Endothelial cell of umbilical vein (primary cell): ENCODE data around the gene MOCOS. TPM values are rescaled to one million over a fixed set of nuclear protein-coding genes. Genes with fewer than 3 reads are reported as not detected.

Source experiments
- BruUV-seq: library from RNA; stranded (reverse); fragments of 400-500 nt; replicated peaks from 2 replicates; lab custom pipeline; 2021; lab: Mats Ljungman, UMichigan
- CTCF ChIA-PET: fragments of 300-600, 350-600 bp; sonication (Branson Sonifier 250); formaldehyde crosslinking; loops from one replicate; lab custom pipeline; 2021; ENCODE audit warnings: antibody characterized with exemption, inconsistent platforms; lab: Charles Lee
- POLR2A ChIA-PET: fragments of 300-600, 350-600 bp; sonication (Branson Sonifier 250); formaldehyde crosslinking; loops from one replicate; lab custom pipeline; 2021; ENCODE audit warnings: antibody characterized with exemption, inconsistent platforms; lab: Charles Lee
- DNase-seq: peaks from one replicate; pipeline ENCODE4 v3.0.0-alpha.2; 2011; ENCODE audit warnings: low read depth, low spot score
- FAIRE-seq: peaks from 2 replicates; lab custom pipeline; 2011; peaks lifted over from hg19 to GRCh38; lab: Jason Lieb, UNC
- H2AFZ ChIP-seq: 2 replicates; pipeline ENCODE4 v1.6.0; 2012; ENCODE audit warnings: low read depth, low read length, control low read depth, inconsistent platforms
- H3K27ac ChIP-seq: 2 replicates; pipeline ENCODE4 v1.5.1; 2011; ENCODE audit warnings: low read depth, mild to moderate bottlenecking, control low read depth, low read length, moderate library complexity; ENCODE audit not compliant: insufficient read depth
- H3K27me3 ChIP-seq, 2 experiments: 2 replicates each; pipeline versions ENCODE4 v1.6.0 to v1.6.1; 2011; ENCODE audit warnings: low read length in 2 of 2, mixed read lengths in 1 of 2; ENCODE audit not compliant: control insufficient read depth in 2 of 2, insufficient read depth in 2 of 2
- H3K36me3 ChIP-seq, 2 experiments: 2 replicates in 1 of 2; 3 replicates in 1 of 2; pipeline ENCODE4 v1.5.1; 2011; ENCODE audit warnings: low read length in 2 of 2, mild to moderate bottlenecking in 1 of 2, moderate library complexity in 1 of 2; ENCODE audit not compliant: control insufficient read depth in 2 of 2, insufficient read depth in 2 of 2; ENCODE audit errors: extremely low read depth in 1 of 2
- H3K4me1 ChIP-seq: 3 replicates; pipeline ENCODE4 v1.5.1; 2011; ENCODE audit warnings: mild to moderate bottlenecking, low read length; ENCODE audit not compliant: control insufficient read depth, insufficient read depth; ENCODE audit errors: extremely low read depth
- H3K4me2 ChIP-seq: 2 replicates; pipeline ENCODE4 v1.6.1; 2011; ENCODE audit warnings: low read length, control low read depth, mixed read lengths; ENCODE audit not compliant: insufficient read depth
- H3K4me3 ChIP-seq, 3 experiments: fragments of 200-600 bp in 1 of 3; sonication (generic), shearing (Covaris generic) in 1 of 3; replicated peaks in 1 of 3; 2 replicates each; pipeline ENCODE4 v1.5.1; 2011 to 2016; ENCODE audit warnings: control low read depth in 3 of 3, low read length in 3 of 3, mild to moderate bottlenecking in 2 of 3, inconsistent platforms in 1 of 3, low read depth in 1 of 3, moderate library complexity in 1 of 3; ENCODE audit not compliant: insufficient read depth in 1 of 3
- H3K79me2 ChIP-seq: 2 replicates; pipeline ENCODE4 v1.6.0; 2012; ENCODE audit warnings: low read length, inconsistent platforms; ENCODE audit not compliant: control insufficient read depth, insufficient read depth
- H3K9ac ChIP-seq: replicated peaks from 2 replicates; pipeline ENCODE3; 2011; ENCODE audit warnings: low read length, control low read depth; ENCODE audit not compliant: insufficient read depth; ENCODE audit errors: extremely low read depth
- H3K9me1 ChIP-seq: replicated peaks from 3 replicates; pipeline ENCODE4 v1.6.0; 2011; ENCODE audit warnings: mild to moderate bottlenecking, low read length; ENCODE audit not compliant: control insufficient read depth, insufficient read depth; ENCODE audit errors: extremely low read depth
- H3K9me3 ChIP-seq: replicated peaks from 2 replicates; pipeline ENCODE4 v1.5.1; 2012; ENCODE audit warnings: low read length, inconsistent platforms; ENCODE audit not compliant: control insufficient read depth, insufficient read depth
- H4K20me1 ChIP-seq: replicated peaks from 2 replicates; pipeline ENCODE3; 2011; ENCODE audit warnings: mild to moderate bottlenecking, low read length; ENCODE audit not compliant: control insufficient read depth, insufficient read depth; ENCODE audit errors: extremely low read depth
- CTCF ChIP-seq, 2 donors: IDR thresholded peaks; 1 replicate in 1 of 2; 2 replicates in 1 of 2; pipeline ENCODE4 v1.5.1; 2011; ENCODE audit warnings: low read length in 2 of 2, mild to moderate bottlenecking in 2 of 2, moderate library complexity in 2 of 2, control low read depth in 1 of 2, inconsistent platforms in 1 of 2, low read depth in 1 of 2; ENCODE audit not compliant: insufficient read depth in 1 of 2; ENCODE audit errors: extremely low read depth in 1 of 2
- EZH2 ChIP-seq: IDR thresholded peaks from 2 replicates; pipeline ENCODE4 v1.6.1; 2012; ENCODE audit warnings: borderline replicate concordance, low read depth, mild to moderate bottlenecking, moderate library complexity, low read length, inconsistent platforms; ENCODE audit not compliant: severe bottlenecking
- FOS ChIP-seq: IDR thresholded peaks from 2 replicates; pipeline ENCODE4 v1.6.1; 2011; ENCODE audit warnings: mild to moderate bottlenecking, low read length, moderate library complexity, borderline replicate concordance; ENCODE audit not compliant: insufficient read depth
- GATA2 ChIP-seq: IDR thresholded peaks from 2 replicates; pipeline ENCODE4 v1.7.0; 2011; ENCODE audit warnings: low read depth, mild to moderate bottlenecking, moderate library complexity, mixed read lengths, low read length; ENCODE audit not compliant: insufficient read length, insufficient read depth
- JUN ChIP-seq: IDR thresholded peaks from 2 replicates; pipeline ENCODE4 v1.6.1; 2011; ENCODE audit warnings: borderline replicate concordance, low read depth; ENCODE audit not compliant: insufficient read length, insufficient read depth
- MAX ChIP-seq: IDR thresholded peaks from 2 replicates; pipeline ENCODE4 v1.6.1; 2011; ENCODE audit not compliant: insufficient read depth, insufficient read length
- MYC ChIP-seq: IDR thresholded peaks from one replicate; pipeline ENCODE4 v1.6.1; 2011; ENCODE audit warnings: mild to moderate bottlenecking, low read depth, low read length
- POLR2A ChIP-seq: IDR thresholded peaks from 2 replicates; pipeline ENCODE4 v1.6.1; 2012; ENCODE audit warnings: low read depth, mild to moderate bottlenecking, control low read depth, low read length
- POLR2AphosphoS5 ChIP-seq: IDR thresholded peaks from 2 replicates; pipeline ENCODE4 v1.6.1; 2012; ENCODE audit warnings: low read depth, mild to moderate bottlenecking, control low read depth, low read length, moderate library complexity; ENCODE audit not compliant: insufficient read depth
- dilution Hi-C: fragments of 300-500 bp; cut with MboI; formaldehyde crosslinking; loops from one replicate; pipeline ENCODE4 v1.15.0; 2019; ENCODE audit warnings: low sequenced_read_pairs; ENCODE audit not compliant: extremely low pct_ligation_motif_present
- intact Hi-C: fragments of 100-400 bp; cut with micrococcal nuclease; formaldehyde crosslinking; loops from one replicate; pipeline ENCODE4 v1.10.0; 2022
- polyA plus RNA-seq, 4 experiments: library from polyadenylated mRNA; depleted of rRNA in 3 of 4; stranded (reverse) in 3 of 4; unstranded in 1 of 4; fragments of >200 nt; gene quantifications; 2 replicates each; pipeline versions ENCODE4 v1.2.1 to v1.2.3, GENCODE V29; 2011 to 2012; ENCODE audit warnings: missing spikeins in 1 of 4
- total RNA-seq: library from RNA; stranded (reverse); gene quantifications from 2 replicates; pipeline ENCODE4 v1.2.3, GENCODE V29; 2021

The MOCOS gene
- total and polyA plus RNA-seq, 2 donors (not counting 3 experiments of a cell fraction or from before 2014, with no cell fraction given): 0.18 to 0.88 TPM

GRCh38 chr18:36305375-36305774 is 118.1 kb downstream of the MOCOS start:
- intact Hi-C loops: no loop called here
- POLR2A ChIA-PET: no interaction called here

More at GRCh38 chr18:36305375-36305774, 118.1 kb downstream of the MOCOS start:
- Histone ChIP-seq H4K20me1 (no peaks in the 10 kb centered on the region), H3K4me3 (no peak overlapping the region), H3K9me3 (no peaks in the 10 kb centered on the region), H3K27ac (no peak overlapping the region), H3K79me2 (no peaks in the 10 kb centered on the region), H2AFZ (no peak overlapping the region), H3K27me3 (peaks cover 7 to 34% of the 10 kb centered on the region in 2 experiments), H3K9me1 (no peaks in the 10 kb centered on the region), H3K4me1 (peaks cover 10% of the 10 kb centered on the region), H3K36me3 (no peaks in the 10 kb centered on the region), H3K9ac (no peak overlapping the region), H3K4me2 (no peak overlapping the region)
- FAIRE-seq (no peak), DNase-seq (no peak)
- no TSS peak for BruUV-seq
- TF ChIP-seq EZH2 (no peak), MAX (no peak), MYC (no peak), POLR2AphosphoS5 (no peak), POLR2A (no peak), FOS (no peak), GATA2 (no peak), CTCF (IDR thresholded peaks at IDR 0.05; ENCODE audit: extremely low read depth in 1 of 2, insufficient read depth in 1 of 2, low read depth in 1 of 2, low read length in 2 of 2) (no peak), JUN (no peak)
- dilution Hi-C loops: no loop called here
- CTCF ChIA-PET: no interaction called here
